Mammary epithelial cell (primary cell): ENCODE measurements around the gene RAVER1.

Experiments used
- CTCF ChIP-seq, 2 donors: IDR thresholded peaks in 1 of 2; conservative IDR thresholded peaks in 1 of 2; 2 replicates each; pipeline ENCODE4 v1.5.1; 2011 to 2012; ENCODE audit warnings: inconsistent platforms in 2 of 2, low read length in 2 of 2, mild to moderate bottlenecking in 2 of 2, control low read depth in 1 of 2, low read depth in 1 of 2; ENCODE audit not compliant: insufficient read depth in 1 of 2; ENCODE audit errors: extremely low read depth in 1 of 2
- EZH2 ChIP-seq: IDR thresholded peaks from 2 replicates; pipeline ENCODE4 v1.6.1; 2012; ENCODE audit warnings: low read length, inconsistent platforms, borderline replicate concordance

- TF ChIP-seq CTCF (conservative IDR thresholded peaks at IDR 0.05 in 1 of 2, IDR thresholded peaks at IDR 0.05 in 1 of 2; ENCODE audit: extremely low read depth in 1 of 2, insufficient read depth in 1 of 2, low read depth in 1 of 2, low read length in 2 of 2) (no peak), EZH2 (no peak)
Measured at GRCh38 chr19:10374931-10375330, 41.6 kb upstream of the RAVER1 start.
